NOMO-1 treated with dmso at 0.1 percent for 144 hours (cell line): ENCODE data around the gene CDH12.
"Not testable (repeated sequence)": the region's sequence is repeated elsewhere in the genome, so short reads cannot be mapped to it uniquely, and the experiment has no call there.

Source experiments
- DNase-seq: peaks from one replicate; lab custom pipeline; 2025; ENCODE audit not compliant: unreplicated experiment; lab: John Stamatoyannopoulos, UW

CDH12 gene

GRCh38 chr5:22852807-22853660 lies at the start of gene CDH12:
Gene CDH12 (minus strand): TSS chr5:22853344.
- no peak for DNase-seq

- no peak for DNase-seq
Measured at GRCh38 chr5:22901885-22902284, 48.7 kb upstream of the CDH12 start.

GRCh38 chr5:22900801-22901310 lies 47.7 kb upstream of the CDH12 start:
- DNase-seq, result no peak

GRCh38 chr5:22899341-22899740 lies 46.2 kb upstream of the CDH12 start:
- DNase-seq, result no peak

- DNase-seq, result no peak
Measured at GRCh38 chr5:22896152-22896551, 43.0 kb upstream of the CDH12 start.

- DNase-seq, result no peak
Measured at GRCh38 chr5:22892441-22892840, 39.3 kb upstream of the CDH12 start.

- no peak for DNase-seq
Measured at GRCh38 chr5:22889720-22890119, 36.6 kb upstream of the CDH12 start.

- no peak for DNase-seq
Measured at GRCh38 chr5:22887566-22887965, 34.4 kb upstream of the CDH12 start.

- DNase-seq, result not testable (repeated sequence)
Measured at GRCh38 chr5:22858911-22859310, 5.8 kb upstream of the CDH12 start.

GRCh38 chr5:22855824-22856223 lies 2.7 kb upstream of the CDH12 start:
- DNase-seq, result no peak

GRCh38 chr5:22850981-22851380 lies 2.2 kb downstream of the CDH12 start:
- no peak for DNase-seq

GRCh38 chr5:22846693-22847092 lies 6.5 kb downstream of the CDH12 start:
- no peak for DNase-seq

GRCh38 chr5:22844636-22845035 lies 8.5 kb downstream of the CDH12 start:
- no peak for DNase-seq

GRCh38 chr5:22844155-22844554 lies 9.0 kb downstream of the CDH12 start:
- DNase-seq, result no peak

- DNase-seq, result no peak
Measured at GRCh38 chr5:22842574-22842973, 10.6 kb downstream of the CDH12 start.

- no peak for DNase-seq
Measured at GRCh38 chr5:22837803-22838202, 15.3 kb downstream of the CDH12 start.

- DNase-seq, result no peak
Measured at GRCh38 chr5:22835686-22836085, 17.5 kb downstream of the CDH12 start.

GRCh38 chr5:22793463-22793862 lies 59.7 kb downstream of the CDH12 start:
- no peak for DNase-seq

GRCh38 chr5:22787807-22788206 lies 65.3 kb downstream of the CDH12 start:
- DNase-seq, result no peak

- DNase-seq, result no peak
Measured at GRCh38 chr5:22787398-22787797, 65.7 kb downstream of the CDH12 start.

- DNase-seq, result no peak
Measured at GRCh38 chr5:22780756-22781155, 72.4 kb downstream of the CDH12 start.

- DNase-seq, result peak; percentile 68
Measured at GRCh38 chr5:22779499-22779898, 73.6 kb downstream of the CDH12 start.

GRCh38 chr5:22776285-22776684 lies 76.9 kb downstream of the CDH12 start:
- no peak for DNase-seq
